Breast epithelium (tissue), 4 donors: ENCODE measurements around the gene DDX31. TPM values are rescaled to one million over a fixed set of nuclear protein-coding genes. Genes with fewer than 3 reads are reported as not detected.
A peak's percentile ranks its signal among the peaks of the same experiment; 100 is the strongest.

ENCODE experiments used
- DNase-seq, 2 donors: peaks; one replicate each; pipeline ENCODE4 v3.0.0-alpha.2; 2019; ENCODE audit warnings: low spot score in 2 of 2
- H3K27ac ChIP-seq, 2 donors: fragments of 200-600 bp; sonication (generic) in 1 of 2; one replicate each; pipeline ENCODE4 v1.5.1; 2016 to 2019; ENCODE audit warnings: mild to moderate bottlenecking in 1 of 2
- H3K27me3 ChIP-seq, 2 donors: fragments of 200-600 bp; sonication (generic) in 1 of 2; one replicate each; pipeline versions ENCODE4 v1.5.1 to v1.6.0; 2017 to 2019; ENCODE audit warnings: control low read depth in 1 of 2, mild to moderate bottlenecking in 1 of 2
- H3K36me3 ChIP-seq: fragments of 200-600 bp; one replicate; pipeline ENCODE4 v1.5.1; 2019
- H3K4me1 ChIP-seq, 2 donors: fragments of 200-600 bp; sonication (generic); one replicate each; pipeline ENCODE4 v1.5.1; 2016 to 2019; ENCODE audit warnings: control low read depth in 1 of 2
- H3K4me3 ChIP-seq, 3 donors: fragments of 200-600 bp; sonication (generic); 1 replicate in 2 of 3; 2 replicates in 1 of 3; pipeline ENCODE4 v1.5.1; 2016 to 2019; ENCODE audit warnings: mild to moderate bottlenecking in 3 of 3, moderate library complexity in 2 of 3
- H3K9me3 ChIP-seq, 2 donors: fragments of 200-600 bp; sonication (generic) in 1 of 2; one replicate each; pipeline ENCODE4 v1.5.1; 2016 to 2019; ENCODE audit warnings: control low read depth in 1 of 2
- CTCF ChIP-seq, 3 donors: fragments of 450-650 bp; IDR thresholded peaks; one replicate each; pipeline ENCODE4 v1.5.1; 2016 to 2017; ENCODE audit warnings: antibody characterized with exemption in 3 of 3, mild to moderate bottlenecking in 3 of 3, moderate library complexity in 3 of 3
- POLR2A ChIP-seq: fragments of 450-650 bp; IDR thresholded peaks from one replicate; pipeline ENCODE4 v1.6.1; 2016; ENCODE audit warnings: antibody characterized with exemption, mild to moderate bottlenecking, moderate library complexity
- POLR2AphosphoS5 ChIP-seq, 3 donors: sonication (generic); formaldehyde crosslinking; IDR thresholded peaks; one replicate each; pipeline ENCODE4 v1.6.1; 2017; ENCODE audit warnings: antibody characterized with exemption in 3 of 3
- intact Hi-C: fragments of 100-400 bp; cut with DNase I; formaldehyde crosslinking; loops from one replicate; pipeline ENCODE4 v1.15.1; 2023; ENCODE audit warnings: low total_unique reads
- total RNA-seq, 3 donors: library from RNA; depleted of rRNA; stranded (reverse); fragments of >200 nt; gene quantifications; one replicate each; pipeline ENCODE4 v1.1.0, GENCODE V29; 2016

Gene DDX31
- total RNA-seq, 3 donors from 2014 or later, result 10.2 to 23.6 (median 19.0) TPM

GRCh38 chr9:132547976-132548730 is 121.6 kb downstream of the DDX31 start:
- intact Hi-C loops, result no loop called here
- no peak for DNase-seq
- TF ChIP-seq POLR2A, result no peak
- TF ChIP-seq CTCF (IDR thresholded peaks at IDR 0.05), result no peak
- no peak for TF ChIP-seq POLR2AphosphoS5 (IDR thresholded peaks at IDR 0.05)
- no peaks in the 10 kb centered on the region for H3K36me3 ChIP-seq
- no peak overlapping the region for H3K4me3 ChIP-seq
- no peak overlapping the region for H3K27ac ChIP-seq
- H3K4me1 ChIP-seq, result no peaks in the 10 kb centered on the region
- peaks cover 0 to 3% of the 10 kb centered on the region in 2 donors for H3K27me3 ChIP-seq
- H3K9me3 ChIP-seq, result no peaks in the 10 kb centered on the region

GRCh38 chr9:132547436-132547835 is 122.3 kb downstream of the DDX31 start:
- no peaks in the 10 kb centered on the region for H3K9me3 ChIP-seq
- intact Hi-C loops, result no loop called here
- H3K27me3 ChIP-seq, result peaks cover 0 to 3% of the 10 kb centered on the region in 2 donors
- H3K4me3 ChIP-seq, result no peak overlapping the region
- H3K4me1 ChIP-seq, result no peaks in the 10 kb centered on the region
- no peaks in the 10 kb centered on the region for H3K36me3 ChIP-seq
- no peak for DNase-seq
- no peak overlapping the region for H3K27ac ChIP-seq
- TF ChIP-seq POLR2A (no peak), POLR2AphosphoS5 (IDR thresholded peaks at IDR 0.05) (no peak), CTCF (IDR thresholded peaks at IDR 0.05) (no peak)

GRCh38 chr9:132547052-132547431 is 122.7 kb downstream of the DDX31 start:
- no peaks in the 10 kb centered on the region for H3K36me3 ChIP-seq
- no peaks in the 10 kb centered on the region for H3K4me1 ChIP-seq
- H3K27me3 ChIP-seq, result peaks cover 0 to 3% of the 10 kb centered on the region in 2 donors
- DNase-seq, result no peak
- no peaks in the 10 kb centered on the region for H3K9me3 ChIP-seq
- no peak overlapping the region for H3K27ac ChIP-seq
- no peak for TF ChIP-seq CTCF (IDR thresholded peaks at IDR 0.05)
- no peak for TF ChIP-seq POLR2A
- TF ChIP-seq POLR2AphosphoS5 (IDR thresholded peaks at IDR 0.05), result no peak
- intact Hi-C loops, result no loop called here
- no peak overlapping the region for H3K4me3 ChIP-seq

- Histone ChIP-seq H3K4me1 (no peaks in the 10 kb centered on the region), H3K27ac (no peak overlapping the region), H3K9me3 (no peaks in the 10 kb centered on the region), H3K4me3 (peak overlapping the region in 2 of 3 donors; percentile 2 to 31), H3K36me3 (no peaks in the 10 kb centered on the region), H3K27me3 (peaks cover 0 to 3% of the 10 kb centered on the region in 2 donors)
- no peak for DNase-seq
- intact Hi-C loops, result no loop called here
- TF ChIP-seq POLR2A, result no peak
- TF ChIP-seq CTCF (IDR thresholded peaks at IDR 0.05), result peak in 1 of 3 donors; percentile 14
- no peak for TF ChIP-seq POLR2AphosphoS5 (IDR thresholded peaks at IDR 0.05)
Measured at GRCh38 chr9:132546148-132547051, 123.4 kb downstream of the DDX31 start.

- intact Hi-C loops, result no loop called here
- Histone ChIP-seq H3K4me3 (no peak overlapping the region), H3K27ac (no peak overlapping the region), H3K27me3 (peaks cover 0 to 3% of the 10 kb centered on the region in 2 donors), H3K36me3 (no peaks in the 10 kb centered on the region), H3K4me1 (no peaks in the 10 kb centered on the region), H3K9me3 (no peaks in the 10 kb centered on the region)
- no peak for DNase-seq
- no peak for TF ChIP-seq CTCF (IDR thresholded peaks at IDR 0.05)
- TF ChIP-seq POLR2A, result no peak
- TF ChIP-seq POLR2AphosphoS5 (IDR thresholded peaks at IDR 0.05), result no peak
Measured at GRCh38 chr9:132545578-132545977, 124.2 kb downstream of the DDX31 start.
